HepG2 (cell line): ENCODE results near the gene METRNL.

Experiments used
- BRF2 ChIP-seq: sonication (generic); formaldehyde crosslinking; IDR thresholded peaks from 2 replicates; pipeline ENCODE4 v1.8.1; 2022; ENCODE audit warnings: mild to moderate bottlenecking, missing genetic modification reagents
- CREB1 ChIP-seq, 2 experiments: fragments of 450-650 bp in 1 of 2; IDR thresholded peaks; 2 replicates each; pipeline ENCODE4 v1.6.1; 2016 to 2017; ENCODE audit warnings: control low read depth in 1 of 2, mild to moderate bottlenecking in 1 of 2, missing compliant biosample characterization in 1 of 2, missing genetic modification characterization in 1 of 2
- EP300 ChIP-seq, 3 experiments: sonication (generic) in 1 of 3; formaldehyde crosslinking in 1 of 3; IDR thresholded peaks; 2 replicates each; pipeline versions ENCODE4 v1.5.1 to v1.6.1; 2011 to 2020; ENCODE audit warnings: low read depth in 2 of 3, low read length in 2 of 3, borderline replicate concordance in 1 of 3, improper control_type of control experiment in 1 of 3, mild to moderate bottlenecking in 1 of 3, missing genetic modification reagents in 1 of 3, moderate library complexity in 1 of 3
- IRF2 ChIP-seq: IDR thresholded peaks from 2 replicates; pipeline ENCODE4 v1.6.1; 2018; ENCODE audit warnings: missing genetic modification reagents, missing compliant biosample characterization
- KLF12 ChIP-seq: sonication (generic); formaldehyde crosslinking; IDR thresholded peaks from 2 replicates; pipeline ENCODE4 v1.4.0; 2020; ENCODE audit warnings: missing genetic modification reagents, borderline replicate concordance
- MAFF ChIP-seq: IDR thresholded peaks from 2 replicates; pipeline ENCODE4 v1.6.1; 2011; ENCODE audit warnings: low read depth, low read length, improper control_type of control experiment
- PBX2 ChIP-seq: IDR thresholded peaks from 2 replicates; pipeline ENCODE4 v1.6.1; 2016; ENCODE audit warnings: control low read depth
- POLR2A ChIP-seq, 2 experiments: IDR thresholded peaks; 2 replicates each; pipeline ENCODE4 v1.6.1; 2011; ENCODE audit warnings: low read depth in 2 of 2, low read length in 2 of 2, mild to moderate bottlenecking in 1 of 2, moderate library complexity in 1 of 2; ENCODE audit not compliant: insufficient read depth in 1 of 2
- RNF2 ChIP-seq: fragments of 450-650 bp; conservative IDR thresholded peaks from 2 replicates; pipeline ENCODE4 v1.6.1; 2016; ENCODE audit warnings: low read depth
- SIN3A ChIP-seq: IDR thresholded peaks from 2 replicates; pipeline ENCODE4 v1.6.1; 2011; ENCODE audit warnings: low read depth, mild to moderate bottlenecking, control low read depth, low read length, borderline replicate concordance
- SMC3 ChIP-seq: IDR thresholded peaks from 2 replicates; pipeline ENCODE4 v1.6.1; 2011; ENCODE audit warnings: low read length, improper control_type of control experiment
- ZGPAT ChIP-seq: IDR thresholded peaks from 2 replicates; pipeline ENCODE4 v1.6.1; 2016; ENCODE audit warnings: mild to moderate bottlenecking

- TF ChIP-seq RNF2 (no peak), POLR2A (IDR thresholded peaks at IDR 0.05; ENCODE audit: insufficient read depth in 1 of 2, low read depth in 2 of 2, low read length in 2 of 2) (no peak), ZGPAT (CRISPR knock-in tag) (no peak), IRF2 (CRISPR knock-in tag) (no peak), EP300 (IDR thresholded peaks at IDR 0.05; ENCODE audit: low read depth in 2 of 2, low read length in 2 of 2) (no peak), EP300 (CRISPR knock-in tag; IDR thresholded peaks at IDR 0.05; ENCODE audit: borderline replicate concordance) (no peak), KLF12 (CRISPR knock-in tag) (no peak), BRF2 (CRISPR knock-in tag) (no peak), SIN3A (no peak), MAFF (no peak), SMC3 (no peak), CREB1 (IDR thresholded peaks at IDR 0.05) (no peak), CREB1 (CRISPR knock-in tag; IDR thresholded peaks at IDR 0.05) (no peak), PBX2 (CRISPR knock-in tag) (no peak)
Observed at GRCh38 chr17:83119987-83120864, 40.8 kb downstream of the METRNL start.
